HG02588 (cell line): ENCODE results near the gene SPCS2.

ENCODE experiments used
- ATAC-seq: cut with Tn5 transposase; IDR thresholded peaks from one replicate; pipeline ENCODE4 v1.9.1; 2021; ENCODE audit warnings: mild to moderate bottlenecking, moderate library complexity; ENCODE audit not compliant: unreplicated experiment

SPCS2 gene

GRCh38 chr11:74948898-74949752 is at the start of gene SPCS2, which contains the start of gene XRRA1:
Gene SPCS2, plus strand, starts transcription at chr11:74949266. Its CDS starts 20 bp downstream, at chr11:74949286.
Gene XRRA1, minus strand, starts transcription at chr11:74949091. Its CDS starts 8,213 bp downstream, at chr11:74940878.
- peak; percentile 92 for ATAC-seq

DNA sequence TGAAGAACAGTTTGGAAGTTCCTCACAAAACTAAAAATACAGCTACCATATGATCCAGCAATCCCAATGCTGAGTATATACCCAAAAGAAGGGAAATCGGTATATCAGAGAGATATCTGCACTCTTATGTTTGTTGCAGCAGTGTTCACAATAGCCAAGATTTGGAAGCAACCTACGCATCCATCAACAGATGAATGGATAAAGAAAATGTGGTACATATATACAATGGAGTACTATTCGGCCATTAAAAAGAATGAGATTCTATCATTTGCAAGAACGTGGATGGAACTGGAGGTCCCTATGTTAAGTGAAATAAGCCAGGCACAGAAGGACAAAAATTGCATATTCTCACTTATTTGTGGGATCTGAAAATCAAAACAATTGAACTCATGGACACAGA is 46.7 kb upstream of the SPCS2 start:
- ATAC-seq: no peak

- no peak for ATAC-seq
Measured at GRCh38 chr11:74905326-74905725, 43.7 kb upstream of the SPCS2 start.

- ATAC-seq: no peak
Measured at GRCh38 chr11:74909385-74909784, 39.7 kb upstream of the SPCS2 start.

DNA sequence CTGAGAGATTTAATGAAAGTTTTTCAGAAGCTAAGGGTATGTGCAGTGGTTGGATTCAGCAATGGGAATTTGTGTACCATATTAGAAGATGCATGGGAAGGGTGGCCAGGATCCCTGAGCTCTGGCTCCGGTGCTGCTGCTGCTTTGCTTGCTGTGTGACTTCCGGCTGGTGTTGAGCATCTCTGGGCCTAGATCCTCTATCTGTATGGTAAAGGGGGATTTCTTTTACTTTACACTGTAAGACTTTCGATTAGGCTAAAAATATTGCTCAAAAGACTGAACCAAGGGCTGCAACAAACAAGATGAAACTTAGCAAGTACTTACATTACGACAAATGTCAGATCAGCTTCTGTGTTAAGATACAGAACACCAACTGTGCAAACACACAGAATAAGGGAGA is 39.3 kb upstream of the SPCS2 start:
- ATAC-seq: no peak

GRCh38 chr11:74923125-74923524 is 25.9 kb upstream of the SPCS2 start:
- ATAC-seq: no peak

DNA sequence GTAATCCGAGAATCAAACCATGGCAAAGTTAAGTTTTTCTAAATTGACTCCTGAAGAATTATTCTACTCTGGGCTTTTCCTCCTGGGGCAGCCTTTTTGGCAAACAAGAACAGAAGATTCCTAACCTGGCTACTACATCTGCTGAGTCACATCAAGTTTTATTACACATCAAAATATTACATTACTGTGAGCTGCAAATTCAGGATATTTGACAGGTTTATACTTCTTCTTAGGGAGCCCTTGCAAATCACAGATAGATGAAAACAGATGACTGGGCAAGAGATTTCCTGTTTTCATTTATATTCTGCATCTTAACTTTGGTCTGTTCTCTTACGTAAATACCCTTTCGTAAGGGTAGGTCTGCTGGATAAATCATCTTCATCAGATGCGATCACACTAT is 23.8 kb upstream of the SPCS2 start:
- no peak for ATAC-seq

DNA sequence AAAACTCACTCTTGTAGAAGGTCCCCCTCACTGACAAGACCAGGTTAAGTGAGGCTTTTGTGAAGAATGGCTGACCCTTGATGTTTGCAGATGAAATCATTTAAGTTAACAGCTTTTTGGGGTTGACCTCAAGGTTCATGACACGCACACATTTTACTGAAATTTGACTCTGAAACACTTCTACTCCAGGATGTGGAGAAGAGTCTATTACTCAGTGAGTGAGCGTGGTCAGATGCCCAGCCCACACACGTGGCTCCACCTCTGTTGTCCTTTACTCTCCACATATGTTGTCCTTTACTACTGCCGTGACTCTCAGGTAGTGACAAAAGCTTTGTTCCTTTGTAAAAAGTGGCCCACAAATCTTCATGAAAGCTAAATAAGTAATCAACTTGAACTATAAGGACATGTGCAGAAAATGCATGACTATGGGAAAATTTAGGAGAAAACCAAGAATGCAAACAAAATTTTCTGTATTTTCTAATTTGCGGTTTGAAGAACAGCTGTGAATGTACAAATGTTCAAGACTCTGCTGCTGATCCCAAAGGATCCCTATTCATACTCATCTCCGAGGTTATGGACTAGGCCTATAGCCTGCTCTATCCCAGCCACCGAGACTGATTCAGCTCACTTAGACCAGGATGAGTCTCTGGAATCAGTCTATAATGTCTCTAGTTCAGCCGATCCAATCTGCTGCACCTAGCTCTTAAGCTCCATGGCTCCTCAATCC is 22.6 kb upstream of the SPCS2 start:
- ATAC-seq: no peak

GRCh38 chr11:74927496-74927895 is 21.6 kb upstream of the SPCS2 start:
- no peak for ATAC-seq

DNA sequence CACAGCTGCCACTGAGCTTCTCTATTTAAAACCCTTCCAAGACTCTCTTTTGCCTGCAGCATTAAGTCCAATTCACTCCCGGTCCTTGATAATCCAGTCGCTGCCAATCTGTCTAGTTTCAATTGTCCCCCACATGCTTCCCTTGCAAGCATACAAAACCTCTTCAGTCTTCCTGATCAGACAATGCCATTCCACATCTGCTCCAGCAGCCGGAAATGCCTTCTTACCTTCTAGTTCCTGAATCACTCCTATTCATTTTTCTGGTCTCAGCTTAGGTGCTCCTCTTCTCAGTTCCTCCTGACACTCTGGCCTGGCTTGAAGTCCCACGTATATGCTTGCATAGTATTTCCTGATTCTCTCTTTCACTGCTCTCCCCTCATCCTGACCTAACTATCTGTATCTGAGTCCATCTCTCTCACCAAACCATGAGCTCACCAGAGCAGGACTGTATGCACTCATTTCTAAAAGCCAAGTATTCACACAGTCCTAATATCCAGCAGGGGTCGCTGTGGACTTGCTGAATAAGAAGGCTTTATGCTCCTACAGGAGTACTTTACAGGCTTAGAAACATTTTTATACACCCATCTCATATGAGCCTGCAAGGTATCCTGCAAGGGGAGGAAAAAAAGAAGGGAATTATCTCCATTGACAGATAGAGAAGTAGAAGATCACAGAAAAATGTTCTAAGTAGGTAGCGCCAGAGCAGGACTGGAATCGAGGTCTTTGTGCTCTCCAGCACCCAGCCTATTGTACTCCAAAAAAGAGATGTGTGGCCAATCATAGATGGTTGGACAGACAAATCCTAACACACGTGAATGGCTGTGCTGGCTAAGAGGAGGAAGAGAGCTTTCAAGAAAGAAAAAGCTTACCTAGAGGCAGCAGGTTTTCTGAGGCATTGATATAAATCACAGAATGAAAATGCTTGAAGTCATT is 19.4 kb upstream of the SPCS2 start:
- no peak for ATAC-seq

DNA sequence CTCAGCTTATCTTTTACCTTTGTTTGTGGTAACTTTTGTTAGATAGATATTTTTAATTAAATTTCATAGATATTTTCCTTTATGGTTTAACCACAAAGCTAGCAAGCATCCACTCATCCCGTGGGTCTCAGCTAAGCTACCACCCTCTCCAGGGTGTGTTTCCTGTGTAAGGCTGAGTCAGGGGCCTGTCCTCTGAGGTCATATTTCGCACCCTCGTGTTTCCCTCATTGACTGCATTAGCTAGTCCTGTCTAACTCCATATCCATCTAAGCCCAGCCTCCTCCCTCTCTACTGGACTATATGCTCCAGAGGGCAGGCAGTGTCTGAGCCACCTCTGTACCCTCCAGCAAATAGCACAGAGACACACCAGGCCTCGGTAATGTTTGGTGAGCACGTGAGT is 16.9 kb upstream of the SPCS2 start:
- no peak for ATAC-seq

- no peak for ATAC-seq
Measured at GRCh38 chr11:74932797-74933196, 16.3 kb upstream of the SPCS2 start.

DNA sequence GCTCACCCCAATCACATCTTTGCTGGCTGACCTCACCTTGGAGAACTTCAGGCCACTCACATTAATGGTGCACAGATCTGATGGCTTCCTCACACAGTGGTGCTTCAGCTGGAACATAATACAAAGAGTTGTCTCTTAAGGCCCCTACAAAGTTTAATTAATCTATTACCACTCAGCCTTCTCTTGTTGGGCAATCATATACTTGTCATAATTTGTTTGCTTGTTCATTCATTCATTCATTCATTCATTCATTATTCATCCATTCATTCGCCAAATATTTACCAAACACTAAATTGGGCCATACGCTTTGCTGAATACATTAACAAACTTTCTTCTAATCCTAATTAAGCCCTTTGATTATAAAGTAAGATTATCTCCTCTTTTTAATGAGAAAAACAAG is 15.3 kb upstream of the SPCS2 start:
- ATAC-seq: no peak

DNA sequence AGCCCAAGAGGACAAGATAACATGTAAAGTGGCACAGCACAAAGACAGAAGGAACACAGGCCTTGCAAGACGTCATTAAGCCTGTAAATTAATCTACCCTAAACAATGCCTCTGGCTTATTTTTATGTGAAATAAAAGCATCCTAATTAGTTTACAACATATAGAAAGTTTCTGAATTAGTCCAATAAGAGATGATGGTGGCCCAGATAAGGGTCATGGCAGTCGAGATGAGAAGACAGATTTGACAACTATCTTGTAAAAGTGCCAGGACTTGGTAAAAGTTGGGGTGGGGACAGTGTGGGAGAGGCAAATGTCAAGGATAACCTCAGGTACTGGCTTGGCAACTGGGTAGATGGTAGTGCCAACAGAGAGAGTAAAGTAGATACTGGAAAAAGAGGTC is 13.8 kb upstream of the SPCS2 start:
- ATAC-seq: no peak

GRCh38 chr11:74936087-74936486 is 13.0 kb upstream of the SPCS2 start:
- no peak for ATAC-seq

GRCh38 chr11:74936976-74937375 is 12.1 kb upstream of the SPCS2 start:
- no peak for ATAC-seq

- no peak for ATAC-seq
Measured at GRCh38 chr11:74937696-74938475, 11.2 kb upstream of the SPCS2 start.

GRCh38 chr11:74941492-74941891 is 7.6 kb upstream of the SPCS2 start:
- no peak for ATAC-seq

- ATAC-seq: no peak
Measured at GRCh38 chr11:74942073-74942759, 6.8 kb upstream of the SPCS2 start.

DNA sequence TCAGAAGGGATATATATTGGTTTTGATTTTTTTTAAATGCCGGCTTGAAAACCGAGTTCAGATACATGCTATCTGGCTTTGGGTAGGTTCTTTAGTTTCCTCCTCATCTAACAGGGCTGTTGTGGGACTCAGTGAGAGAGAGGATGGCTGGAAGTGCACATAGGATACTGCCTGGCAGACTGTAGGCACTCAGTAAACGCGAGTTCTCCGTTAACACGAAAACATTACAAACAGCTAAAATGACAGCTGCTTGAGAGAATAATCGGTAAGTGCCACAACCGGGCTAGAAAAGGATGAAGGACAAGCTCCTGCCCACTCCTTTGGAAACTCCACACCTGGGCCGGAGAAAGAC is 544 bp upstream of the SPCS2 start:
- no peak for ATAC-seq
